Globus pallidus (tissue), 1 donor: Measurements from ENCODE around the gene YRDC.
"Not testable (repeated sequence)": the region's sequence is repeated elsewhere in the genome, so short reads cannot be mapped to it uniquely, and the experiment has no call there.

Source experiments
- DNase-seq: peaks from one replicate; pipeline ENCODE4 v3.0.0-alpha.2; 2015; ENCODE audit warnings: low spot score

The YRDC gene

GRCh38 chr1:37771440-37771839, 36.6 kb downstream of the YRDC start:
- DNase-seq: not testable (repeated sequence)

- DNase-seq: no peak
Measured at GRCh38 chr1:37767488-37767887, 40.5 kb downstream of the YRDC start.

- no peak for DNase-seq
Measured at GRCh38 chr1:37765916-37766664, 41.9 kb downstream of the YRDC start.

GRCh38 chr1:37764888-37765441, 43.0 kb downstream of the YRDC start, which contains the start of gene EPHA10:
TSS of gene EPHA10 (minus strand) at chr1:37765120. CDS start at chr1:37765066, 54 bp downstream.
- DNase-seq: no peak

GRCh38 chr1:37764414-37764825, 43.6 kb downstream of the YRDC start:
- no peak for DNase-seq

GRCh38 chr1:37763791-37764413, 44.1 kb downstream of the YRDC start:
- DNase-seq: no peak

GRCh38 chr1:37762516-37762915, 45.5 kb downstream of the YRDC start:
- no peak for DNase-seq

- DNase-seq: no peak
Measured at GRCh38 chr1:37761416-37762095, 46.5 kb downstream of the YRDC start.

- DNase-seq: no peak
Measured at GRCh38 chr1:37759451-37759850, 48.6 kb downstream of the YRDC start.

- DNase-seq: no peak
Measured at GRCh38 chr1:37755951-37756560, 52.0 kb downstream of the YRDC start.

- no peak for DNase-seq
Measured at GRCh38 chr1:37755290-37755689, 52.7 kb downstream of the YRDC start.

GRCh38 chr1:37753473-37754321, 54.3 kb downstream of the YRDC start:
- DNase-seq: no peak
